Heart left ventricle (tissue), 16 donors: ENCODE results near the gene EEF1AKMT3. TPM values are rescaled to one million over a fixed set of nuclear protein-coding genes. Genes with fewer than 3 reads are reported as not detected.

ENCODE experiments used
- ATAC-seq, 4 donors: fragments of 200-7000 bp; cut with Tn5 transposase; one replicate each; pipeline ENCODE4 v1.9.1; 2020 to 2022; ENCODE audit warnings: moderate library complexity in 4 of 4, mild to moderate bottlenecking in 3 of 4, moderate number of reproducible peaks in 1 of 4
- DNase-seq, 5 donors: peaks; one replicate each; pipeline ENCODE4 v3.0.0-alpha.2; 2020
- H3K27ac ChIP-seq, 12 donors: fragments of 200-600 bp; sonication (generic) in 4 of 12; one replicate each; pipeline versions ENCODE4 v1.5.0 to v1.8.0; 2016 to 2022; ENCODE audit warnings: mild to moderate bottlenecking in 2 of 12
- H3K27me3 ChIP-seq, 9 donors: fragments of 200-600 bp; sonication (generic) in 2 of 9; one replicate each; pipeline versions ENCODE4 v1.5.1 to v1.8.0; 2016 to 2022; ENCODE audit warnings: mild to moderate bottlenecking in 3 of 9
- H3K36me3 ChIP-seq, 9 donors: fragments of 200-600 bp; sonication (generic) in 2 of 9; one replicate each; pipeline versions ENCODE4 v1.5.0 to v1.8.0; 2018 to 2022; ENCODE audit warnings: mild to moderate bottlenecking in 2 of 9
- H3K4me1 ChIP-seq, 12 donors: fragments of 200-600 bp; sonication (generic) in 4 of 12; one replicate each; pipeline versions ENCODE4 v1.5.0 to v1.8.0; 2016 to 2022; ENCODE audit warnings: mild to moderate bottlenecking in 3 of 12
- H3K4me3 ChIP-seq, 12 donors: fragments of 200-600 bp; sonication (generic) in 4 of 12; one replicate each; pipeline versions ENCODE4 v1.5.0 to v1.8.0; 2017 to 2022; ENCODE audit warnings: mild to moderate bottlenecking in 9 of 12, moderate library complexity in 4 of 12
- H3K9me3 ChIP-seq, 12 donors: fragments of 200-600 bp; sonication (generic) in 4 of 12; one replicate each; pipeline versions ENCODE4 v1.5.0 to v1.8.0; 2016 to 2022; ENCODE audit warnings: mild to moderate bottlenecking in 1 of 12
- CTCF ChIP-seq, 12 donors: fragments of 200-600 bp; sonication (generic) in 4 of 12; IDR thresholded peaks; one replicate each; pipeline versions ENCODE4 v1.5.0 to v1.8.0; 2018 to 2022; ENCODE audit warnings: antibody characterized with exemption in 12 of 12, mild to moderate bottlenecking in 5 of 12
- POLR2A ChIP-seq, 2 donors: fragments of 450-650 bp; IDR thresholded peaks; one replicate each; pipeline ENCODE4 v1.6.1; 2017; ENCODE audit warnings: antibody characterized with exemption in 2 of 2, mild to moderate bottlenecking in 2 of 2, moderate library complexity in 2 of 2
- WGBS, 4 donors: extraction: QIAGEN DNeasy Blood & Tissue Kit in 2 of 4; methylation state at CpG; one replicate each; pipeline versions ENCODE4 v1.1.5 to v1.1.7; 2013 to 2018; 5-methylcytosine and 5-hydroxymethylcytosine counted together
- intact Hi-C, 10 donors: fragments of 100-400 bp; cut with DNase I; formaldehyde crosslinking; loops; one replicate each; pipeline versions ENCODE4 v1.11.1 to v1.14.2; 2022
- polyA plus RNA-seq, 2 donors: library from polyadenylated mRNA; stranded (reverse); fragments of 200-250 nt; gene quantifications; one replicate each; pipeline ENCODE4 v1.2.3, GENCODE V29; 2013
- total RNA-seq, 9 donors: library from RNA; depleted of rRNA in 2 of 9; stranded (reverse); fragments of >200 nt in 2 of 9; fragmentation: NEBNext Ultra II Directional in 3 of 9; extraction: Animal tissue kit (Norgen Biotek cat#: 25700) in 3 of 9; gene quantifications; one replicate each; pipeline versions ENCODE4 v1.1.0 to v1.2.4, GENCODE V29; 2016 to 2023
- donor health status: ischemic (EF 13 %, LVEDD 7.1; RV severe dilation, severe dysfunction).
- donor health status: healthy with polysubstance abuse.
- donor health status: DM: no; HTN: yes; CAD: no.
- donor health status: DM: no; HTN: no; CAD: no.
- donor health status: ischemic (EF 25% LVEDD 6.9; RV normal size, moderate dysfunction).
- donor health status: ischemic (EF 25% LVEDD 5.7; RV mildly dilated, moderate dysfunction).
- donor health status: healthy.
- donor health status: DM: yes; HTN: yes; CAD: no.
- donor health status: ischemic (EF 35%, LVEDD 5.7; RV mildly dilated, moderate dysfunction).
- donor health status: nonischemic (EF 11% LVEDD 7.7; RV severe dilation, severe dysfunction).
- donor health status: DM: yes; HTN: yes; CAD: no.
- donor health status: PGD.
- donor health status: ischemic (EF 29% LVEDD 5.4; RV normal size, mild dysfunction).
- donor health status: nonischemic (EF 23%, LVEDD 6.1; RV moderate dilation, normal function).

EEF1AKMT3 gene
- total and polyA plus RNA-seq, 11 donors, result 0.84 to 4.5 (median 1.8) TPM

- intact Hi-C loops, result loop anchor here in 6 of 10 donors (1.0 to 5.0 kb wide), 2 partner anchors 122 to 124 kb away; no protein-coding TSS in a partner anchor
- H3K4me3 ChIP-seq, result peak within 1 kb of the TSS; percentile 64 to 98 (median 92)
- H3K27ac ChIP-seq, result peak within 1 kb of the TSS in 11 of 12 donors; percentile 24 to 82 (median 65)
- peaks cover 0 to 41% (median 13%) of the 10 kb centered on the region in 12 donors for H3K4me1 ChIP-seq
- 1% methylated on average over 41 to 45 of the region's 45 CpGs for WGBS, 4 donors
- TF ChIP-seq POLR2A (IDR thresholded peaks at IDR 0.05) (peak in 1 of 2 donors; percentile 60), CTCF (IDR thresholded peaks at IDR 0.05) (peak; percentile 86 to 98 (median 92))
- no peaks in the 10 kb centered on the region for H3K9me3 ChIP-seq
- DNase-seq, result peak; percentile 97 to 98 (median 98)
- no peaks in the 10 kb centered on the region for H3K27me3 ChIP-seq
- peak; percentile 84 to 94 (median 92) for ATAC-seq
- H3K36me3 ChIP-seq, result peaks cover 0 to 48% (median 29%) of the 10 kb centered on the region in 9 donors
Observed at GRCh38 chr12:57782608-57783465, 10.4 kb downstream of the EEF1AKMT3 start, which contains the start of gene TSFM. TSFM (plus strand) TSS chr12:57782787; CDS start chr12:57782802, 15 bp downstream.

DNA sequence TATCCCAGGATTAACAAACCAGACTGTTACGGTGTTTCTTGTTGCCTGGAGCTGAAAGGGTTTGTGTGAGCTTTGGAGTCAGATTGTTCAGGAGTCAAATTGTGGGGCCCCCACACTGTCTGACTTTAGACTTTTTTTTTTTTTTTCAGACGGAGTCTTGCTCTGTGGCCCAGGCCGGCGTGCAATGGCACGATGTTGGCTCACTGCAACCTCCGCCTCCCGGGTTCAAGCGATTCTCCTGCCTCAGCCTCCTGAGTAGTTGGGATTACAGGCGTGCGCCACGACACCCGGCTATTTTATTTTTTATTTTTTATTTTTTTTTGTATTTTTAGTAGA is 11.0 kb downstream of the EEF1AKMT3 start:
- TF ChIP-seq CTCF (IDR thresholded peaks at IDR 0.05) (no peak), POLR2A (IDR thresholded peaks at IDR 0.05) (no peak)
- H3K9me3 ChIP-seq, result no peaks in the 10 kb centered on the region
- H3K27ac ChIP-seq, result peak overlapping the region in 2 of 12 donors; percentile 80 to 82
- H3K27me3 ChIP-seq, result no peaks in the 10 kb centered on the region
- ATAC-seq (no peak), DNase-seq (no peak)
- H3K36me3 ChIP-seq, result peaks cover 0 to 54% (median 35%) of the 10 kb centered on the region in 9 donors
- H3K4me3 ChIP-seq, result peak overlapping the region; percentile 64 to 98 (median 92)
- peaks cover 0 to 41% (median 13%) of the 10 kb centered on the region in 12 donors for H3K4me1 ChIP-seq
- intact Hi-C loops, result loop anchor here in 4 of 10 donors (5.0 kb wide), 1 partner anchor 124 kb away; no protein-coding TSS in a partner anchor
- WGBS, 4 donors, result 83 to 87% (median 87%) methylated on average over 12 of the region's 12 CpGs

GRCh38 chr12:57783861-57784260 is 11.4 kb downstream of the EEF1AKMT3 start:
- Histone ChIP-seq H3K36me3 (peaks cover 0 to 57% (median 39%) of the 10 kb centered on the region in 9 donors), H3K9me3 (no peaks in the 10 kb centered on the region), H3K4me1 (peaks cover 0 to 41% (median 13%) of the 10 kb centered on the region in 12 donors), H3K27me3 (no peaks in the 10 kb centered on the region), H3K4me3 (peak overlapping the region in 6 of 12 donors; percentile 77 to 95 (median 92)), H3K27ac (no peak overlapping the region)
- intact Hi-C loops, result loop anchor here in 4 of 10 donors (5.0 kb wide), 1 partner anchor 123 kb away; no protein-coding TSS in a partner anchor
- DNase-seq, result no peak
- no peak for ATAC-seq
- TF ChIP-seq CTCF (IDR thresholded peaks at IDR 0.05), result no peak
- no peak for TF ChIP-seq POLR2A (IDR thresholded peaks at IDR 0.05)
- WGBS, 4 donors, result 91 to 94% (median 92%) methylated on average over 11 of the region's 11 CpGs

- ATAC-seq, result peak in 1 of 4 donors; percentile 50
- WGBS, 4 donors, result 29 to 50% (median 44%) methylated on average over 1 of the region's 1 CpG
- Histone ChIP-seq H3K4me1 (peaks cover 0 to 13% (median 0%) of the 10 kb centered on the region in 12 donors), H3K9me3 (no peaks in the 10 kb centered on the region), H3K4me3 (no peak overlapping the region), H3K27ac (peak overlapping the region in 1 of 12 donors; percentile 56), H3K36me3 (peaks cover 0 to 99% (median 96%) of the 10 kb centered on the region in 9 donors), H3K27me3 (no peaks in the 10 kb centered on the region)
- intact Hi-C loops, result no loop called here
- DNase-seq, result no peak
- TF ChIP-seq CTCF (IDR thresholded peaks at IDR 0.05) (no peak), POLR2A (IDR thresholded peaks at IDR 0.05) (no peak)
Observed at GRCh38 chr12:57793920-57794319, 21.5 kb downstream of the EEF1AKMT3 start.
